NCI-H1417 treated with DMSO at 0.1 percent for 48 hours (cell line): ENCODE measurements around the gene RERE.

Experiments
- DNase-seq: peaks from one replicate; lab custom pipeline; 2025; lab: John Stamatoyannopoulos, UW

Gene RERE

GRCh38 chr1:8570465-8570864, 247.0 kb downstream of the RERE start:
- DNase-seq: no peak

- no peak for DNase-seq
Measured at GRCh38 chr1:8569242-8569641, 248.2 kb downstream of the RERE start.

GRCh38 chr1:8568837-8569236, 248.6 kb downstream of the RERE start:
- no peak for DNase-seq

GRCh38 chr1:8567146-8567545, 250.3 kb downstream of the RERE start:
- DNase-seq: no peak

GRCh38 chr1:8565802-8566201, 251.6 kb downstream of the RERE start:
- DNase-seq: no peak

- no peak for DNase-seq
Measured at GRCh38 chr1:8563944-8564537, 253.4 kb downstream of the RERE start.

- DNase-seq: no peak
Measured at GRCh38 chr1:8562881-8563865, 254.3 kb downstream of the RERE start.

- no peak for DNase-seq
Measured at GRCh38 chr1:8562222-8562621, 255.2 kb downstream of the RERE start.

- no peak for DNase-seq
Measured at GRCh38 chr1:8560611-8561544, 256.6 kb downstream of the RERE start.

- DNase-seq: no peak
Measured at GRCh38 chr1:8560035-8560434, 257.4 kb downstream of the RERE start.

GRCh38 chr1:8555582-8555981, 261.9 kb downstream of the RERE start:
- DNase-seq: no peak

GRCh38 chr1:8554956-8555534, 262.4 kb downstream of the RERE start:
- no peak for DNase-seq

GRCh38 chr1:8552820-8553397, 264.5 kb downstream of the RERE start:
- no peak for DNase-seq

GRCh38 chr1:8551613-8552489, 265.6 kb downstream of the RERE start:
- no peak for DNase-seq

GRCh38 chr1:8551057-8551456, 266.4 kb downstream of the RERE start:
- DNase-seq: no peak

- no peak for DNase-seq
Measured at GRCh38 chr1:8547791-8548190, 269.6 kb downstream of the RERE start.

- DNase-seq: no peak
Measured at GRCh38 chr1:8545078-8545477, 272.4 kb downstream of the RERE start.

GRCh38 chr1:8544644-8545043, 272.8 kb downstream of the RERE start:
- DNase-seq: no peak

GRCh38 chr1:8543965-8544364, 273.5 kb downstream of the RERE start:
- no peak for DNase-seq

GRCh38 chr1:8541961-8542521, 275.4 kb downstream of the RERE start:
- no peak for DNase-seq
